ENCODE data around the gene HSPA9. TPM values are rescaled to one million over a fixed set of nuclear protein-coding genes. Genes with fewer than 3 reads are reported as not detected.

Gene HSPA9
- total and polyA plus RNA-seq, 10 of the 15 experiments (the other 5 are each of a cell fraction or from before 2014, with no cell fraction given): 145 to 455 (median 343) TPM

DNA sequence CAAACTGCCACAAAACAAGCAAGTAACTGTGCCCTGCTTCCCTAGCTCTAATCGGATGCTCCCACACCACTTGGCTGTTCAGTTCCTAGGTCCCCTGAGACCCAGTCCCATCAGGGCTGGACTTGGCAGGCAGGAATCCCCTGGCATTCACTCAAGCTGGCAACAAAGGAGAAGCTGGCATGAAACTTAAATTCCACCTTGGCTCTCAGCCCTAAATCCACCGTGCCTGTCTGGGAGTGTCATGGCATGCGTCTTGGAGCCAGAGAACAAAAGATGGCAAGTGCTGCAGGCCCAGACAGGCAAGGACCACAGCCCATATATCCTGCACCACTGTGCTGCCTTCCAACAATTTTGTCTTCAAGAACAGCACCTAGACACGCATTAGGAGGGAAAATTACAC is 70.4 kb downstream of the HSPA9 start:
- DNase-seq (ENCODE audit: low read depth, low spot score) (no peak), ATAC-seq (no peak; the same call in 2 of the 3 replicates), FAIRE-seq (no peak)
- ChIA-PET RAD21 (ENCODE audit: unreplicated experiment) (interaction anchor here (1.5 to 4.5 kb wide), 2 partner anchors 43 to 54 kb away, joined by 6 to 56 read pairs; no protein-coding TSS in a partner anchor), CTCF (interaction anchor here (0.7 to 4.6 kb wide), 12 partner anchors 14 to 329 kb away, joined by 3 to 123 read pairs (median 6); partner anchors contain the start of genes CDC25C, EGR1 and KIF20A), SMC1A (ENCODE audit: uncharacterized antibody, unreplicated experiment) (interaction anchor here (0.8 to 4.0 kb wide), 7 partner anchors 12 to 477 kb away, joined by 3 to 58 read pairs (median 7); partner anchors contain the start of gene REEP2), POLR2A (no interaction called here)
- Histone ChIP-seq H2AFZ (ENCODE audit: control insufficient read depth, low read depth, low read length) (no peak overlapping the region), H3K4me1 (ENCODE audit: control insufficient read depth, insufficient read depth, low read length) (no peaks in the 10 kb centered on the region), H3K27ac (ENCODE audit: control insufficient read depth, insufficient read depth) (no peak overlapping the region), H3K36me3 (ENCODE audit: control insufficient read depth in 2 of 2, insufficient read depth in 2 of 2, low read length in 1 of 2) (peaks cover 12 to 20% of the 10 kb centered on the region in 2 experiments), H3K4me3 (no peak overlapping the region), H3K27me3 (replicated peaks in 1 of 2; ENCODE audit: control insufficient read depth in 2 of 2, insufficient read depth in 2 of 2, low read length in 1 of 2) (no peaks in the 10 kb centered on the region), H4K20me1 (ENCODE audit: control insufficient read depth, insufficient read depth) (no peaks in the 10 kb centered on the region), H3K4me2 (ENCODE audit: control insufficient read depth, insufficient read depth) (no peak overlapping the region), H3K9ac (ENCODE audit: control insufficient read depth, insufficient read depth, low read length) (no peak overlapping the region), H3K9me3 (replicated peaks; ENCODE audit: control insufficient read depth, insufficient read depth, low read length) (no peaks in the 10 kb centered on the region), H3K79me2 (ENCODE audit: control insufficient read depth, insufficient read depth, low read length) (no peaks in the 10 kb centered on the region)
- no TSS peak for BruUV-seq (replicated peaks)
- 97% methylated on average over 4 of the region's 4 CpGs for WGBS (ENCODE audit: insufficient coverage, insufficient replicate concordance, low lambda C conversion rate, missing lambda C conversion rate)
- no peak for TF ChIP-seq CHD4 (IDR thresholded peaks at IDR 0.05)
- TF ChIP-seq POLR2A (IDR thresholded peaks at IDR 0.05; ENCODE audit: low read depth, low read length): peak; percentile 36; the same call in 1 of the 2 replicates
- TF ChIP-seq, protein P1, sequence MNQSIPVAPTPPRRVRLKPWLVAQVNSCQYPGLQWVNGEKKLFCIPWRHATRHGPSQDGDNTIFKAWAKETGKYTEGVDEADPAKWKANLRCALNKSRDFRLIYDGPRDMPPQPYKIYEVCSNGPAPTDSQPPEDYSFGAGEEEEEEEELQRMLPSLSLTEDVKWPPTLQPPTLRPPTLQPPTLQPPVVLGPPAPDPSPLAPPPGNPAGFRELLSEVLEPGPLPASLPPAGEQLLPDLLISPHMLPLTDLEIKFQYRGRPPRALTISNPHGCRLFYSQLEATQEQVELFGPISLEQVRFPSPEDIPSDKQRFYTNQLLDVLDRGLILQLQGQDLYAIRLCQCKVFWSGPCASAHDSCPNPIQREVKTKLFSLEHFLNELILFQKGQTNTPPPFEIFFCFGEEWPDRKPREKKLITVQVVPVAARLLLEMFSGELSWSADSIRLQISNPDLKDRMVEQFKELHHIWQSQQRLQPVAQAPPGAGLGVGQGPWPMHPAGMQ (IDR thresholded peaks at IDR 0.05; ENCODE audit: borderline replicate concordance): no peak
- in situ Hi-C loops (cut with MboI): loop anchor here (25.0 kb wide), 1 partner anchor 317 kb away; the partner anchor contains the start of genes BRD8 and KIF20A
- intact Hi-C loops (cut with micrococcal nuclease; ENCODE audit: unreplicated experiment): no loop called here

Small RNA genes lying within 50 kb of the gene (small RNA-seq; reads per million reads assigned to genes)
- gene RF00154 (455 reads per million, percentile 99 among the genes with 10 or more reads in this experiment), gene RF01210 (not detected), gene SNORD63 (694 reads per million, percentile 99 among the genes with 10 or more reads in this experiment)

Other genes starting within 250 kb of the HSPA9 start
- 12.2 and 14.4 TPM in 2 replicates for gene CDC25C, start 243.6 kb downstream of the HSPA9 start, total RNA-seq (2014; rRNA removed)
- 15.1 and 15.4 TPM in 2 replicates for gene CDC25C, start 243.6 kb downstream of the HSPA9 start, total RNA-seq (2014; rRNA removed; fragmentation: Illumina TruSeq; extraction: Trizol)
- 9.2 and 10.2 TPM in 2 replicates for gene CDC25C, start 243.6 kb downstream of the HSPA9 start, total RNA-seq (2021)
- 30.7 and 38.9 TPM in 2 replicates for gene CDC25C, start 243.6 kb downstream of the HSPA9 start, polyA plus RNA-seq (2011; rRNA removed)
- 15.9 and 21.4 TPM in 2 replicates for gene CDC25C, start 243.6 kb downstream of the HSPA9 start, polyA plus RNA-seq (2014; fragmentation: Illumina TruSeq; extraction: Trizol)
- gene CDC25C, start 243.6 kb downstream of the HSPA9 start, polyA plus RNA-seq (2014; fragmentation: Nextera tagmentation; extraction: Ambion mirVana): 10 to 100 TPM; 14.0 to 14.3 TPM
- gene CDC25C, start 243.6 kb downstream of the HSPA9 start, polyA plus RNA-seq (2014; rRNA removed): 11.4 and 11.6 TPM in 2 replicates
- 10 to 100 TPM; 15.5 to 15.9 TPM for gene CDC25C, start 243.6 kb downstream of the HSPA9 start, polyA plus RNA-seq (2016; fragmentation: Nextera tagmentation; extraction: Ambion mirVana)
- 25.6 and 29.4 TPM in 2 replicates for gene FAM53C, start 237.1 kb downstream of the HSPA9 start, total RNA-seq (2014; rRNA removed)
- 16.8 and 17.6 TPM in 2 replicates for gene FAM53C, start 237.1 kb downstream of the HSPA9 start, total RNA-seq (2014; rRNA removed; fragmentation: Illumina TruSeq; extraction: Trizol)
- 27.9 and 31.3 TPM in 2 replicates for gene FAM53C, start 237.1 kb downstream of the HSPA9 start, total RNA-seq (2021)
- 21.8 and 29.3 TPM in 2 replicates for gene FAM53C, start 237.1 kb downstream of the HSPA9 start, polyA plus RNA-seq (2011; rRNA removed)
- 20.1 and 22.5 TPM in 2 replicates for gene FAM53C, start 237.1 kb downstream of the HSPA9 start, polyA plus RNA-seq (2014; fragmentation: Illumina TruSeq; extraction: Trizol)
- gene FAM53C, start 237.1 kb downstream of the HSPA9 start, polyA plus RNA-seq (2014; fragmentation: Nextera tagmentation; extraction: Ambion mirVana): 1 to 10 TPM; 8.0 to 8.8 TPM
- 21.3 and 22.0 TPM in 2 replicates for gene FAM53C, start 237.1 kb downstream of the HSPA9 start, polyA plus RNA-seq (2014; rRNA removed)
- gene FAM53C, start 237.1 kb downstream of the HSPA9 start, polyA plus RNA-seq (2016; fragmentation: Nextera tagmentation; extraction: Ambion mirVana): 10 to 100 TPM; 29.3 to 30.8 TPM
- 30.3 and 32.0 TPM in 2 replicates for gene KDM3B, start 222.7 kb downstream of the HSPA9 start, total RNA-seq (2014; rRNA removed)
- 30.5 and 30.9 TPM in 2 replicates for gene KDM3B, start 222.7 kb downstream of the HSPA9 start, total RNA-seq (2014; rRNA removed; fragmentation: Illumina TruSeq; extraction: Trizol)
- gene KDM3B, start 222.7 kb downstream of the HSPA9 start, total RNA-seq (2021): 41.0 and 43.1 TPM in 2 replicates
- gene KDM3B, start 222.7 kb downstream of the HSPA9 start, polyA plus RNA-seq (2011; rRNA removed): 31.3 and 35.0 TPM in 2 replicates
- gene KDM3B, start 222.7 kb downstream of the HSPA9 start, polyA plus RNA-seq (2014; fragmentation: Illumina TruSeq; extraction: Trizol): 45.7 and 52.5 TPM in 2 replicates
- gene KDM3B, start 222.7 kb downstream of the HSPA9 start, polyA plus RNA-seq (2014; fragmentation: Nextera tagmentation; extraction: Ambion mirVana): 1 to 10 TPM; 8.5 to 9.6 TPM
- gene KDM3B, start 222.7 kb downstream of the HSPA9 start, polyA plus RNA-seq (2014; rRNA removed): 26.7 and 27.7 TPM in 2 replicates
- gene KDM3B, start 222.7 kb downstream of the HSPA9 start, polyA plus RNA-seq (2016; fragmentation: Nextera tagmentation; extraction: Ambion mirVana): 10 to 100 TPM; 13.9 to 14.8 TPM
- gene REEP2, start 136.3 kb downstream of the HSPA9 start, total RNA-seq (2014; rRNA removed): 1.9 TPM in 2 replicates
- gene REEP2, start 136.3 kb downstream of the HSPA9 start, total RNA-seq (2014; rRNA removed; fragmentation: Illumina TruSeq; extraction: Trizol): 1.2 and 1.4 TPM in 2 replicates
- 2.5 and 3.1 TPM in 2 replicates for gene REEP2, start 136.3 kb downstream of the HSPA9 start, total RNA-seq (2021)
- gene REEP2, start 136.3 kb downstream of the HSPA9 start, polyA plus RNA-seq (2011; rRNA removed): 1.2 and 2.3 TPM in 2 replicates
- 0.59 and 1.6 TPM in 2 replicates for gene REEP2, start 136.3 kb downstream of the HSPA9 start, polyA plus RNA-seq (2014; fragmentation: Illumina TruSeq; extraction: Trizol)
- gene REEP2, start 136.3 kb downstream of the HSPA9 start, polyA plus RNA-seq (2014; fragmentation: Nextera tagmentation; extraction: Ambion mirVana): under 1 TPM; 0.10 to 0.13 TPM
- gene REEP2, start 136.3 kb downstream of the HSPA9 start, polyA plus RNA-seq (2014; rRNA removed): 1.4 and 2.2 TPM in 2 replicates
- gene REEP2, start 136.3 kb downstream of the HSPA9 start, polyA plus RNA-seq (2016; fragmentation: Nextera tagmentation; extraction: Ambion mirVana): 1 to 10 TPM; 2.2 to 2.4 TPM
- 0.82 and 1.1 TPM in 2 replicates for gene EGR1, start 109.9 kb downstream of the HSPA9 start, total RNA-seq (2014; rRNA removed)
- gene EGR1, start 109.9 kb downstream of the HSPA9 start, total RNA-seq (2014; rRNA removed; fragmentation: Illumina TruSeq; extraction: Trizol): 0.89 and 0.92 TPM in 2 replicates
- gene EGR1, start 109.9 kb downstream of the HSPA9 start, total RNA-seq (2021): 7.3 and 9.0 TPM in 2 replicates
- gene EGR1, start 109.9 kb downstream of the HSPA9 start, polyA plus RNA-seq (2011; rRNA removed): 2.2 and 2.3 TPM in 2 replicates
- 4.3 and 5.7 TPM in 2 replicates for gene EGR1, start 109.9 kb downstream of the HSPA9 start, polyA plus RNA-seq (2014; fragmentation: Illumina TruSeq; extraction: Trizol)
- gene EGR1, start 109.9 kb downstream of the HSPA9 start, polyA plus RNA-seq (2014; fragmentation: Nextera tagmentation; extraction: Ambion mirVana): 1 to 10 TPM; 1.7 to 2.8 TPM
- gene EGR1, start 109.9 kb downstream of the HSPA9 start, polyA plus RNA-seq (2014; rRNA removed): 4.6 and 5.5 TPM in 2 replicates
- 1 to 10 TPM; 1.6 to 3.1 TPM for gene EGR1, start 109.9 kb downstream of the HSPA9 start, polyA plus RNA-seq (2016; fragmentation: Nextera tagmentation; extraction: Ambion mirVana)
- 98.2 and 109 TPM in 2 replicates for gene ETF1, start 32.2 kb downstream of the HSPA9 start, total RNA-seq (2014; rRNA removed)
- 110 and 128 TPM in 2 replicates for gene ETF1, start 32.2 kb downstream of the HSPA9 start, total RNA-seq (2014; rRNA removed; fragmentation: Illumina TruSeq; extraction: Trizol)
- 130 and 138 TPM in 2 replicates for gene ETF1, start 32.2 kb downstream of the HSPA9 start, total RNA-seq (2021)
- gene ETF1, start 32.2 kb downstream of the HSPA9 start, polyA plus RNA-seq (2011; rRNA removed): 77.4 and 106 TPM in 2 replicates
- 145 and 187 TPM in 2 replicates for gene ETF1, start 32.2 kb downstream of the HSPA9 start, polyA plus RNA-seq (2014; fragmentation: Illumina TruSeq; extraction: Trizol)
- gene ETF1, start 32.2 kb downstream of the HSPA9 start, polyA plus RNA-seq (2014; fragmentation: Nextera tagmentation; extraction: Ambion mirVana): 10 to 100 TPM; 29.8 to 44.9 TPM
- gene ETF1, start 32.2 kb downstream of the HSPA9 start, polyA plus RNA-seq (2014; rRNA removed): 84.5 and 123 TPM in 2 replicates
- gene ETF1, start 32.2 kb downstream of the HSPA9 start, polyA plus RNA-seq (2016; fragmentation: Nextera tagmentation; extraction: Ambion mirVana): 100 to 1,000 TPM; 106 to 111 TPM
- 91.5 and 101 TPM in 2 replicates for gene CTNNA1, start 178.0 kb upstream of the HSPA9 start, total RNA-seq (2014; rRNA removed)
- 84.9 and 85.4 TPM in 2 replicates for gene CTNNA1, start 178.0 kb upstream of the HSPA9 start, total RNA-seq (2014; rRNA removed; fragmentation: Illumina TruSeq; extraction: Trizol)
- gene CTNNA1, start 178.0 kb upstream of the HSPA9 start, total RNA-seq (2021): 104 and 109 TPM in 2 replicates
- gene CTNNA1, start 178.0 kb upstream of the HSPA9 start, polyA plus RNA-seq (2011; rRNA removed): 24.5 and 32.6 TPM in 2 replicates
- gene CTNNA1, start 178.0 kb upstream of the HSPA9 start, polyA plus RNA-seq (2014; fragmentation: Illumina TruSeq; extraction: Trizol): 85.3 and 88.3 TPM in 2 replicates
- gene CTNNA1, start 178.0 kb upstream of the HSPA9 start, polyA plus RNA-seq (2014; fragmentation: Nextera tagmentation; extraction: Ambion mirVana): 10 to 100 TPM; 48.7 to 53.3 TPM
- gene CTNNA1, start 178.0 kb upstream of the HSPA9 start, polyA plus RNA-seq (2014; rRNA removed): 62.1 and 65.5 TPM in 2 replicates
- 10 to 100 TPM; 47.5 to 47.8 TPM for gene CTNNA1, start 178.0 kb upstream of the HSPA9 start, polyA plus RNA-seq (2016; fragmentation: Nextera tagmentation; extraction: Ambion mirVana)